ENCODE results near the gene GPR37L1.

GRCh38 chr1:202150602-202151001 is 27.9 kb downstream of the GPR37L1 start:
- no peak for TF ChIP-seq CTCF (tag by site-specific recombination; IDR thresholded peaks at IDR 0.05)
- TF ChIP-seq ZBTB26 (tag by site-specific recombination; optimal IDR thresholded peaks at IDR 0.05): no peak
- no peak for TF ChIP-seq ZNF621 (tag by site-specific recombination; IDR thresholded peaks at IDR 0.05)
- TF ChIP-seq ZNF544 (tag by site-specific recombination; IDR thresholded peaks at IDR 0.05): no peak
- no peak for TF ChIP-seq ZBTB20 (tag by site-specific recombination; IDR thresholded peaks at IDR 0.05)
- TF ChIP-seq ZNF423 (tag by site-specific recombination; IDR thresholded peaks at IDR 0.05): no peak
- TF ChIP-seq ZBTB11 (tag by site-specific recombination; conservative IDR thresholded peaks at IDR 0.05; ENCODE audit: low read depth): no peak
- no peak for TF ChIP-seq ZNF138 (tag by site-specific recombination; IDR thresholded peaks at IDR 0.05; ENCODE audit: borderline replicate concordance)
